ENCODE measurements around the gene MCCC1. TPM values are rescaled to one million over a fixed set of nuclear protein-coding genes. Genes with fewer than 3 reads are reported as not detected.

Gene MCCC1
- total RNA-seq (2021) (19.2 and 27.4 TPM in 2 replicates), Bru-seq, nascent RNA (percentile 71 among the genes with signal in this experiment), BruChase-seq, experiment 1, labeled RNA remaining after a 2-hour chase (percentile 65 among the genes with signal in this experiment), BruChase-seq, experiment 2, labeled RNA remaining after a 6-hour chase (percentile 61 among the genes with signal in this experiment)
- long read RNA-seq, transcript MCCC1-201 (19 exons, 2,545 nt): major isoform, 63 of 91 reads
- long read RNA-seq, partial matches to known transcripts: 2 of 91 reads
- long read RNA-seq, other reads (novel, unspliced or antisense): 24 of 91 reads

GRCh38 chr3:183099026-183099837, at the start of gene MCCC1:
Gene MCCC1 (minus strand): TSS chr3:183099496. CDS start chr3:183099440, 56 bp downstream.
- peak; percentile 99 for DNase-seq (ENCODE audit: low spot score)
- H3K27ac ChIP-seq (ENCODE audit: low read depth, low read length, poor library complexity, severe bottlenecking): peak within 1 kb of the TSS; percentile 86
- H3K9me3 ChIP-seq (ENCODE audit: low read depth, low read length, poor library complexity, severe bottlenecking): no peaks in the 10 kb centered on the region
- CTCF ChIA-PET: interaction anchor here (0.6 kb wide), 2 partner anchors 8 to 118 kb away, joined by 3 to 5 read pairs; no protein-coding TSS in a partner anchor
- no peaks in the 10 kb centered on the region for H3K36me3 ChIP-seq (ENCODE audit: insufficient read depth, low read length, poor library complexity, severe bottlenecking)
- POLR2A ChIA-PET (ENCODE audit: low non-redundant PET): no interaction called here
- TF ChIP-seq EZH2 (IDR thresholded peaks at IDR 0.05; ENCODE audit: borderline replicate concordance, low read depth, low read length, poor library complexity, severe bottlenecking) (no peak), CTCF (conservative IDR thresholded peaks at IDR 0.05; ENCODE audit: low read depth, low read length) (no peak)
- intact Hi-C loops (cut with micrococcal nuclease; ENCODE audit: unreplicated experiment): no loop called here
- no TSS peak for BruUV-seq (replicated peaks)
- peak within 1 kb of the TSS; percentile 78 for H3K4me3 ChIP-seq (ENCODE audit: low read depth, low read length, poor library complexity, severe bottlenecking)
- peaks cover 14% of the 10 kb centered on the region for H3K4me1 ChIP-seq (ENCODE audit: insufficient read depth, low read length, poor library complexity, severe bottlenecking)
- no peaks in the 10 kb centered on the region for H3K27me3 ChIP-seq (replicated peaks; ENCODE audit: insufficient read depth, low read depth, low read length, poor library complexity)

GRCh38 chr3:183148056-183148455, 48.8 kb upstream of the MCCC1 start:
- H3K36me3 ChIP-seq (ENCODE audit: insufficient read depth, low read length, poor library complexity, severe bottlenecking): no peaks in the 10 kb centered on the region
- no peaks in the 10 kb centered on the region for H3K27me3 ChIP-seq (replicated peaks; ENCODE audit: insufficient read depth, low read depth, low read length, poor library complexity)
- no peaks in the 10 kb centered on the region for H3K4me1 ChIP-seq (ENCODE audit: insufficient read depth, low read length, poor library complexity, severe bottlenecking)
- POLR2A ChIA-PET (ENCODE audit: low non-redundant PET): no interaction called here
- no TSS peak for BruUV-seq (replicated peaks)
- H3K27ac ChIP-seq (ENCODE audit: low read depth, low read length, poor library complexity, severe bottlenecking): no peak overlapping the region
- TF ChIP-seq EZH2 (IDR thresholded peaks at IDR 0.05; ENCODE audit: borderline replicate concordance, low read depth, low read length, poor library complexity, severe bottlenecking): no peak
- TF ChIP-seq CTCF (conservative IDR thresholded peaks at IDR 0.05; ENCODE audit: low read depth, low read length): no peak
- H3K4me3 ChIP-seq (ENCODE audit: low read depth, low read length, poor library complexity, severe bottlenecking): no peak overlapping the region
- DNase-seq (ENCODE audit: low spot score): no peak
- CTCF ChIA-PET: no interaction called here
- no peaks in the 10 kb centered on the region for H3K9me3 ChIP-seq (ENCODE audit: low read depth, low read length, poor library complexity, severe bottlenecking)
- intact Hi-C loops (cut with micrococcal nuclease; ENCODE audit: unreplicated experiment): no loop called here

GRCh38 chr3:183144363-183144762, 45.1 kb upstream of the MCCC1 start:
- Histone ChIP-seq H3K4me1 (ENCODE audit: insufficient read depth, low read length, poor library complexity, severe bottlenecking) (no peaks in the 10 kb centered on the region), H3K9me3 (ENCODE audit: low read depth, low read length, poor library complexity, severe bottlenecking) (no peaks in the 10 kb centered on the region), H3K27ac (ENCODE audit: low read depth, low read length, poor library complexity, severe bottlenecking) (no peak overlapping the region), H3K36me3 (ENCODE audit: insufficient read depth, low read length, poor library complexity, severe bottlenecking) (no peaks in the 10 kb centered on the region), H3K4me3 (ENCODE audit: low read depth, low read length, poor library complexity, severe bottlenecking) (no peak overlapping the region), H3K27me3 (replicated peaks; ENCODE audit: insufficient read depth, low read depth, low read length, poor library complexity) (no peaks in the 10 kb centered on the region)
- DNase-seq (ENCODE audit: low spot score): no peak
- TF ChIP-seq CTCF (conservative IDR thresholded peaks at IDR 0.05; ENCODE audit: low read depth, low read length) (no peak), EZH2 (IDR thresholded peaks at IDR 0.05; ENCODE audit: borderline replicate concordance, low read depth, low read length, poor library complexity, severe bottlenecking) (no peak)
- ChIA-PET CTCF (no interaction called here), POLR2A (ENCODE audit: low non-redundant PET) (no interaction called here)
- intact Hi-C loops (cut with micrococcal nuclease; ENCODE audit: unreplicated experiment): no loop called here
- BruUV-seq (replicated peaks): no TSS peak

All from A673 (cell line).